Activated CD8-positive, alpha-beta memory T cell treated with anti-CD3 and anti-CD28 coated beads, Interleukin-2, amount 50 U/mL, for 48 hours (primary cell): ENCODE data around the gene KCNN1.
"Not testable (repeated sequence)": the region's sequence is repeated elsewhere in the genome, so short reads cannot be mapped to it uniquely, and the experiment has no call there.

Source experiments
- DNase-seq: peaks from one replicate; pipeline ENCODE4 v3.0.0-alpha.2; 2020

The KCNN1 gene

DNA sequence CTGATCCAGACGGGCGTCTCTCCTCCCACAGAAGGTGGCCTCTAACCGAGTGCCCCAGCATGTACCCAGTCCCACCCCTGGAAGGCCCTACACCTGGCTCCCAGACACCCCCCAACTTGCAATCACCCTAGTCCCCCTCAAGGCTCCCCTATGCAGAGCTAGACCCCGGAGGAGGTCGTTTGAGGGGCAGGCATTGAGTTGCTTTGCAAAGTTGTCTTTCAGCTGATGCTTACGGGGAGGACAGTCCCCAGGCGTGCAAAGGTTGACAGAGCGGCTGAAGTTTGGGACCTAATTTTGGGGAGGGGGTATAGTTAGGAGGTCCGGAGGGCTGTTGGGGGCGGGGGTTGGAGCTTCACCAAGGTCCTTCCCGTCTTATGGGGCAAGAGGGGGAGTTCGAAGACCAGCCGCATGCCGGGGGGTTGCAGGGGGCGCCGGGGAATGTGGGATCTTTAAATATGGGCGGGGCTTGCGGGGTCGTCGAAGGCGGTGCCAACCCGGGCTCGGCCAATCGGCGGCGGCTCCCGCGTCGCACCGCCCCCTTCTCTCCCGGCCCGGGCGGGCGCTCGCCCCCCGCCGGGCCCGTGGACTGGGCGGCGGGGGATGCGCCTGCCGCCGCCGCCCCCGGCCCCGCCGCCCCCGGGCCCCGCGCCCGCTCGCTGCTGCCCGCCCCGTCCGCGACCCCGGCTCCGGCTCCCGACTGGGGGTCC lies at the start of gene KCNN1:
Gene KCNN1 (plus strand): TSS at position 558 of the 707 bp plus-strand sequence. CDS start 6,782 bp downstream, outside the sequence.
- DNase-seq = no peak

DNA sequence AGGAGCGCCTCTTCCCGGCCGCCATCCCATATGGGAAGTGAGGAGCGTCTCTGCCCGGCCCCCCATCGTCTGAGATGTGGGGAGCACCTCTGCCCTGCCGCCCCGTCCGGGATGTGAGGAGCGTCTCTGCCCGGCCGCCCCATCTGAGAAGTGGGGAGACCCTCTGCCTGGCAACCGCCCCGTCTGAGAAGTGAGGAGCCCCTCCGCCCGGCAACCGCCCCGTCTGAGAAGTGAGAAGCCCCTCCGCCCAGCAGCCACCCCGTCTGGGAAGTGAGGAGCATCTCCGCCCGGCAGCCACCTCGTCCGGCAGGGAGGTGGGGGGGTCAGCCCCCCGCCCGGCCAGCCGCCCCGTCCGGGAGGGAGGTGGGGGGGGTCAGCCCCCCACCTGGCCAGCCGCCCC lies 48.8 kb upstream of the KCNN1 start:
- DNase-seq = not testable (repeated sequence)

DNA sequence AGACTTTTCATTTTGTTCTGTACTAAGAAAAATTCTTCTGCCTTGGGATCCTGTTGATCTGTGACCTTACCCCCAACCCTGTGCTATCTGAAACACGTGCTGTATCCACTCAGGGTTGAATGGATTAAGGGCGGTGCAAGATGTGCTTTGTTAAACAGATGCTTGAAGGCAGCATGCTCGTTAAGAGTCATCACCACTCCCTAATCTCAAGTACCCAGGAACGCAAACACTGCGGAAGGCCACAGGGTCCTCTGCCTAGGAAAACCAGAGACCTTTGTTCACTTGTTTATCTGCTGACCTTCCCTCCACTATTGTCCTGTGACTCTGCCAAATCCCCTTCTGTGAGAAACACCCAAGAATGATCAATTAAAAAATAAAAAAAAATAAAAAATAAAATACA lies 47.8 kb upstream of the KCNN1 start:
- DNase-seq = not testable (repeated sequence)

- DNase-seq = no peak
These were observed 46.4 kb upstream of the KCNN1 start for GRCh38 chr19:17920527-17920926.

GRCh38 chr19:17922138-17922537 lies 44.8 kb upstream of the KCNN1 start:
- no peak for DNase-seq

DNA sequence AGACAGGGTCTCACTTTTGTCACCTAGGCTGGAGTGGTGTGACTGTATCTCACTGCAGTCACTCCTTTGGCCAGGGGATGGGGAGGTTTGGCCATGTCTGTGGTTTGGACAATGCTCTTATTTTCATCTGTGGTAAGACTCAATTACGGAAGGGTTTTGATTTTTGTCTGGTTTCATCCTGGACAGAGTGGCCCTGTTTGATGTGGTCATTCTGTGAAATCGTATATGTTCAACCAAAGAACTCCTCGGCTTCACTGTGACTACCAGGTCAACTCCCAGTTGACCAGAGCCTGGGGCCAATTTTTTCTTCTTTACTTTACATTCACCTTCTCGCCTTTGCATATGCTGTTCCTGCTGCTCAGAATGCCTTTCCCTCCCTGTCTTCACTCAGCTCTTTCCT lies 40.9 kb upstream of the KCNN1 start:
- DNase-seq = no peak

DNA sequence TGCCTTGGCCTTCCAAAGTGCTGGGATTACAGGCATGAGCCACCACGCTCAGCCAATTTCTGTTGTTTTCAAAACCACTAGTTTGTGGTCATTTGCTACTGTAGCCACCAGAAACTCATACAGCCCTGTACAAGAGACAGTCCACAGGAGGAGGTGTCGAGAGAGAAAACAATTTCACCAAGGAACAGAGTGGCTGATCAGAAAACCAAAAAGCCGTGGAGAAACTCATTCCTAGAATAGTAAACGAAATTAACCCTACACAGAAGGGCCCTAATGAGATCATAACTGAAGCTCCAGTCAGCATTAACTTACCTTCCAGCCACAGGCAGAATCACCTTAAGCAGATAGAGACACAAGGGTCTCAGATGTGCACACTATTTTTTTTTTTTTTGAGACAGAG lies 37.9 kb upstream of the KCNN1 start:
- DNase-seq = no peak

DNA sequence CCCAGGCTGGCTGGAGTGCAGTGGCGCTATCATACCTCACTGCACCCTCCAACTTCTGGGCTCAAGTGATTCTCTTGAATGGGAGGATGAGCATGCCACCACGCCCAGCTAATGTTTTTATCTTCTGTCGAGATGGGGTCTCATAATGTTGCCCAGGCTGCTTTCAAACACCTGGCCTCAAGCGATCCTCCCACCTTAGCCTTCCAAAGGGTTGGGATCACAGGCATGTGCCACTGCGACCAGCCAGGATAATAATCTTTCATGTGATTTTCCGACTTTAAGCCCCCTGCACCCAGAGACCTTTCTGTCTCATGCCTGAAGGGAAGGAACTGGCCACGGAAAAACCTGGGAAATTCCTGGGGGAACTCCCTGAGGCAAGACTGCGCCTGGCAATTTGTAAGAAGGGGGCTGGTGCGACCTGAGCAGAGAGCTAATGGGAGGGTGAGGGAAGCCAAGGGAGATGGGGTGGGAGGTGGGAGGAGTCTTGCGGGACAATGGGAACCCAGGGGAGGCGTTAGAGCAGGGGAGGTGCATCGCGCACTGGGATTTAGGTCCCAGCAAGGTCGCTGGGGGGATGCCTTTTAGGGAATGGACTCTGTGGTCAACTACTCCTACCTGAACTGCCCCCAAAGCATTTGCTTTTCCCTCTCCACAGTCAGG lies 35.2 kb upstream of the KCNN1 start:
- no peak for DNase-seq

DNA sequence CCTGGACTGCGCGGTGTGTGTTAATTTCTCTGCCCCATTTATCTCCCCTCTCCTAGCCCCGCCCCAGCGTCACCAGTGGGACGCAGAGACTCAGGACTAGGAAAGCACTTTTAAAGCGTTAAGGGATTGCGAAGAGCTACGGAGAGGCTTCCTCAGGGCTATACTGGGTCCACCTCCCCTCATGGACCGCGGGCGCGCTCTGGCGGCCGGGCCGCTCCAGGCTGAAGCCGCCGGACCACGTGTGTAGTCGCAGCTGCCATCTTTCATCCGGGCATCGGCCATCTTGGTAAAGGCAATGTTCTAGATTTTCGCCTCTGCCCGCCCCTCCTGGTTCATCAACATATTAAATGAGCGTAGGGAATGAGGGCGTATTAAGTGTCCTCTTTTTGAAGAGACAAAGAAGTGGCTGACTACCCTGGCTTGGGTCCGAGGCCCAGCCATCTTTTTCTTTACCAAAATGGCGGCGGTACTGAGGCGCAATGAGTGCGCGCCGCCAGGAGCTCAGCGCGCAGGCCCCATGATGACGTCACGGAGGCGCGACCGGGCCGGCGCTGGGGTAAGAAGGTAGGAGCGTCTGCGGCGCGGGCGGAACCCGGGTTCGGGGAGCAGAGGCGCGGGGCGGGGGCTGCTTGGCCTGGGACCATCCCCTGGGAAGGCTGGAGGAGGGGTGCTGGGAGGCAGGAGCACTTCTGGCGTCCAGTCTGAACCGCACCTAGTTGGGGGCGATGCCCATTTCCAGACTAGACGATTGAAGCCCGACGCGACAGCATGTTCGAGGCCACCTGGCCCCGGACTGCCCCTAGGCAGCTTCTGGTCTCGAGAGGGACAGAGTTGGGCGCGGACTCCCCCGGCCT lies 34.2 kb upstream of the KCNN1 start, which contains the start of gene CCDC124:
Gene CCDC124 (plus strand): TSS at position 531 of the 854 bp plus-strand sequence. CDS start 3,406 bp downstream, outside the sequence.
- peak; percentile 97 for DNase-seq

DNA sequence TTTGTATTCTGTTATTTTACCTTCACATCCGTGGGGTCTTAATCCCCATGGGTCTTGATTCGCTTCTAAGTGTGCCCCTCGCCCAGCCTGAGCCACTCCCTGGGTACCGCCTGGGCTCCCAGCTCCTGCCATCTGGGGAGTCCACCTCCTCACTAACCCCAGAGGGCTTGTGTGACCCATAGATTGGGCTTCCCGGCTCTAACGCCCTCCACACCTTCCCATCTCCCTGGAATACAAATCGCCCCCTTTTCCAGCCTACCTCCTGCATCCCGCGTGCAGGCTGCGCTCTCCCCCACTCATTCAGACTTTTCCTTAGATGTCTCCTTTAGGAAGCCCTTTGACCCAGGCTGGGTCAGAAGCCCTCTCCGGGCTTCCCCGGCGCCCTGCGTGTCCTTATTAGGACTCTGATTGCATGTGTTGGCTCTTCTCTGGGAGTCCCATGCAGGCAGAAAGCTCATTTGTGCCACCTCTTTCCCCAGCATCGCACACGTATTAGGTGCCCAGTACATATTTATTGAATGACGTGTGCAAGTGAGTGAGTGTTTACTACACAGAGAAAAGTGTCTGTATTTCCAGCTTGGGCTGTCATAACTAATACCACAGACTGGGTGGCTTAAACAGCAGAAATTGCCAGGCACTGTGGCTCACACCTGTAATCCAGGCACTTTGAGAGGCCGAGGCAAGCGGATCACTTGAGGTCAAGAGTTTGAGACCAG lies 33.3 kb upstream of the KCNN1 start:
- no peak for DNase-seq

- no peak for DNase-seq
These were observed 30.5 kb upstream of the KCNN1 start for GRCh38 chr19:17936379-17936778.

- no peak for DNase-seq
These were observed 29.5 kb upstream of the KCNN1 start for GRCh38 chr19:17937371-17937900.

DNA sequence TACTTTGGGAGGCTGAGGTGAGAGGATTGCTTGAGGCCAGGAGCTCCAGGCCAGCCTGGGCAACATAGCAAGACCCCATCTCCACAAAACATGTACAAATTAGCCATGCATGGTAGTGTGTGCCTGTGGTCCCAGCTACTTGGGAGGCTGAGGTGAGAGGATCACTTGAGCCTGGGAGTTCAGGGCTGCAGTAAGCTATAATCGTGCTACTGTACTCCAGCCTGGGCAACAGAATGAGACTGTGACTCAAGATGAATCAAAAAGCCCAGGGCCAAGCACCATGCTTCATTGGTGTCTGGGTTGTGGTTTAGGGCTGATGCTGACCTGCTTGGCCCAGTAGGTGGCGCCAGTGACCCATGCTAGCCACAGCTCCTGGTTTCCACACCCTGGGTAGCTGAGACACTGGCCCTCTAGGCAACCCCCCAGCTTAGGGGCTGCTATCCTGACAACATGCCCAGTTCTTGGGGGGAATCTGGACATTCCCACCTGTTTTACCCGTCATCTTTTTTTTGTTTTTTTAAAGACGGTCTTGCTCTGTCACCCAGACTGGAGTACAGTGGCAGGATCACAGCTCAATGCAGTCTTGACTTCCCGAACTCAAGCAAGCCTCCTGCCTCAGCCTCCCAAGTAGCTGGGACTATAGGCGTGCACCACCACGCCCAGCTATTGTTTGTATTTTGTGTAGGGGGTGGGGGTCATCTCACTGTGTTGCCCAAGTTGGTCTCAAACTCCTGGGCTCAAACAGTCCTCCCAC lies 28.6 kb upstream of the KCNN1 start:
- DNase-seq = peak; percentile 91

DNA sequence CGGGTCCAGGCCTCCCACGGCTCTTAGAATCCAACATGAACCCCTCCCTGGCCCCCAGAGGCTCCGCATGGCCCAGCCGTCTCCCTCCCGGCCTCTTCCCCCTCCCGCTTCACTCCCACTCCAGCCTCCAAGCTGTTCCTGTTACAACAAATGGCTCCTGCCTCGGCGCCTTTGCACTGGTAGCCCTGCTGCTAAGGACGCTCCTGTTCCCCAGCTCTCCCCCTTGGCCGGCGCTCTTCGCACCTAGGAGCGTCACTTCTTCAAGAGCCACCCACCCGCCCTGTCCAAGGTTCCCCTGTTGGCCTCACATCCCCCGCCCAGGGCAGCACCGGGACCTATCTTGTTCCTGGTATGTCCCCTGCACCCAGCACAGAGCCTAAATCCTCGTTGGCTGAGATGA lies 24.7 kb upstream of the KCNN1 start:
- DNase-seq = no peak

DNA sequence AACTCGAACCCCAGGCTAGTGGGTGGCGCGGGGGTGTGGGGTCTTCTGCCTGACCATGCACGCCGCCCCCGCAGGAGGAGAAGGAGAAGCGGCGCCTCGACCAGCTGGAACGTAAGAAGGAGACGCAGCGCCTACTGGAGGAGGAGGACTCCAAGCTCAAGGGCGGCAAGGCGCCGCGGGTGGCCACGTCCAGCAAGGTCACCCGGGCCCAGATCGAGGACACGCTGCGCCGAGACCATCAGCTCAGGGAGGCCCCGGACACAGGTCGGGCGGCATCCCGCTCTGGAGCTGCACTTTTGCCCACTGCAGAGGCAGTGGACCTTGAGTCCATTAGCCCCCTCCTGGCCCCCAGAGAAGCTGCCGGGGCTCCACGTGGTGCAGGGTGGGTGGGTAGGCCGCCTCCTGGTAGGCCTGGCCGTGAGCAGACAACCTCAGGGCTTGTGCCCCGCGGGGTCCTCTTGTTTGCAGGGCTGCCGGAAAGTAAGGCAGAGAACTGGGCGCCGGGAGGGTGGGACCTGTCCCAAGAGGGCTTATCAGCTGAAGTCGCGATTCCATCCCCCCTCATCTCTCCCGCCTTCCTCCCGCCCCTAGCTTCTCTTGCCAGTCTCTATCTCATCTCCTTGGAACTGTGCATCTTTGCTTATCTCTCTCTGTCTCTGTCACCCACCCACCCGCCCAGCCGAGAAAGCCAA lies 24.2 kb upstream of the KCNN1 start:
- no peak for DNase-seq

DNA sequence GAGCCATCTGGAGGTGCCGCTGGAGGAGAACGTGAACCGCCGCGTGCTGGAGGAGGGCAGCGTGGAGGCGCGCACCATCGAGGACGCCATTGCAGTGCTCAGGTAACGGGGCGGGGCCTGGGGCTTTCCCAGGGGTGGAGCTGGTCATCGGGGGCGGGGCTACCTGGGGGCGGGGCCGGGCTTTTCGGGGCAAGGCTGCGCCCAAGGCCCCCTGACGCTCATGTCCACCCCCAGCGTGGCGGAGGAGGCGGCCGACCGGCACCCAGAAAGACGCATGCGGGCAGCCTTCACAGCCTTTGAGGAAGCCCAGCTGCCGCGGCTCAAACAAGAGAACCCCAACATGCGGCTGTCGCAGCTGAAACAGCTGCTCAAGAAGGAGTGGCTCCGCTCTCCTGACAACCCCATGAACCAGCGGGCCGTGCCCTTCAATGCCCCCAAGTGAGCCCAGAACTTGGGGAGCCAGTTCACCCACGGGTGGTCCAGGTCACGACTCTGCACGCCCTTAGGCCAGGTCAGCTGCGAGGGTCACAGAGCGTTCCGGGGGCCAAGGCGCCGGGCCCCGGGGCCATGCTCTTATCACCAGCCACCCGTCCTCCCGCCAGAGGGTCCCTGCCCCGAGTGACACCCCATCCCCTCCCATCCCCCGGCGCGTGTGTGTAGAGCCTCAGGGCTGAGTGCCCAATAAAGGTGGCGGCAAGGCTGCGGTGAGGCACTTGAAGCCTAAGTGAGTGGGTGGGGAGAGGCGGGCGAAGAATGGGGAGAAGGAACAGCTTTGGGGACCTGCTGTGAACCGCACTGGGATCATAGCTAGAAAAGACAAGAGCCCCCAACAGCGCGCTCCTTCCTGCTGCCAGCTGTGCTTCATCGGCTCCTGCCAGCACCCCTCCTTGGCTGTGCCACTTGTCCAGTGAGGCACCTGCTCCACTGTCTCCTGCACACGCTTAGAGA lies 23.4 kb upstream of the KCNN1 start:
- no peak for DNase-seq

DNA sequence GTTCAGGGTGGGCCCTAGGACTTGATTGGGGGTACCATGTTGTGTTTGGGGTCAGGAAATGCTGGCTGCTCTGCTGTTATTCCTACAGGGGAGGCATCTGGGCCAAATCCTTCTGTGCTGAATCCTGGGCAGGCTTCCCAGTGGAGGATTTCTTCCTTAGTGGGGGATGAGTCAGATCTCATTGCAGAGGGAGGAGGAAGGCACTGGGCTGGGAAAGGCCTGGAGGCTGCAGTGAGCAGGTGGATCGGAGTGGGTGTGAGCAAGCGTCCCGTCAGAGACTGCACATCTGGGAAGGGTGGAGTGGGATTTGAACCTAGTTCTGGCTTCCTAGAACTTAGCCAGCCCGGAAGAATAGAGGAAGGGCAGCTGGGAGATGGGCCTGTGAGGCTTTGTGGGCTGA lies 22.6 kb upstream of the KCNN1 start:
- no peak for DNase-seq

DNA sequence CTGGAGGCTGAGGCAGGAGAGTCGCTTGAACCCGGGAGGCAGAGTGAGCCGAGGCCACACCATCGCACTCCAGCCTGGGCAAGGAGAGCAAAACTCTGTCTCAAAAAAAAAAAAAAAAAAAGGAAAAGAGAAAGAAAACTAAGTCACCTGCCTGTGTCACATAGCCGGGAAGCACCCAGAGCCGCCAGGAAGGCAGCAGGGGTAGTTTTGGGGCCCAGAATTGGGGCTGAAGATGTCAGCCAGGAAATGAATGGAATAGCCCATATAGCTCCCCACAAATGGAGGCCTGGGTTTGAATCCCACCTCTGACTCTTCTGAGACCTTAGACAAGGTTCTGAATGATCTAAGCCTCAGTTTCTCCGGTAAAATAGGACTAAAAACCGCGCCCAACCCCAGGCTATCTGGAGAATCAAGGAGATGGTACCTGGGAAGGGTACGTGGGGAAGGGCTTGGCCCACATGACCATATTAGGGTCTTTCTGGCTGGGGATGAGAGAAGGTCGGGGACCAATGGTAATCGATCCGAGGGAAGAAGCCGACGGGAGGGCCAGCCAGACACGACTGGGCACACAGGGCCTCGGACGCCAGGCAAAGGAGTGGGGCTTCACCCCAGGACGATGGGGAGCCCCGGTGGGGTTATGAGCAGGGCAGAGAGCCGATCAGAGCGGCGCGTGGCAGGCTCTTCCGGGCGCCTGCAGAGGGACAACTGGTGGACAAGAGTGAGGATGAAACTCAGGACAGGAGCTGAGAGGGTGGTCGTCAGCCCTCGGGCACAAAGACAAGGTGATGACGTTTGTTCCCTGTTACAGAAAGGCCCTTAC lies 19.7 kb upstream of the KCNN1 start:
- no peak for DNase-seq
